Measurements from ENCODE around the gene GABRQ.
A peak's percentile ranks its signal among the peaks of the same experiment; 100 is the strongest.

Gene GABRQ

GRCh38 chrX:152637649-152638442 lies at the start of gene GABRQ:
GABRQ (plus strand) TSS chrX:152637895; CDS start chrX:152638203, 308 bp downstream.
- H3K27ac Mint-ChIP-seq: no peak within 1 kb of the TSS
- no peaks in the 10 kb centered on the region for H3K36me3 Mint-ChIP-seq (ENCODE audit: low read depth)
- H3K4me3 Mint-ChIP-seq: no peak within 1 kb of the TSS
- peaks cover 65% of the 10 kb centered on the region for H3K27me3 Mint-ChIP-seq
- H3K4me1 Mint-ChIP-seq (ENCODE audit: low read depth): no peaks in the 10 kb centered on the region
- no peaks in the 10 kb centered on the region for H3K9me3 Mint-ChIP-seq
- DNase-seq: no peak

- no peaks in the 10 kb centered on the region for H3K9me3 Mint-ChIP-seq
- H3K27ac Mint-ChIP-seq: no peak overlapping the region
- H3K27me3 Mint-ChIP-seq: peaks cover 14% of the 10 kb centered on the region
- H3K4me3 Mint-ChIP-seq: no peak overlapping the region
- no peak for DNase-seq
- H3K4me1 Mint-ChIP-seq (ENCODE audit: low read depth): no peaks in the 10 kb centered on the region
- H3K36me3 Mint-ChIP-seq (ENCODE audit: low read depth): no peaks in the 10 kb centered on the region
Observed at GRCh38 chrX:152588206-152588605, 49.5 kb upstream of the GABRQ start.

GRCh38 chrX:152600853-152601633 lies 36.7 kb upstream of the GABRQ start:
- Mint-ChIP-seq H3K4me1 (ENCODE audit: low read depth) (no peaks in the 10 kb centered on the region), H3K4me3 (no peak overlapping the region), H3K9me3 (no peaks in the 10 kb centered on the region), H3K27me3 (peaks cover 65% of the 10 kb centered on the region), H3K27ac (no peak overlapping the region), H3K36me3 (ENCODE audit: low read depth) (no peaks in the 10 kb centered on the region)
- no peak for DNase-seq

GRCh38 chrX:152601848-152602616 lies 35.7 kb upstream of the GABRQ start:
- no peak for DNase-seq
- H3K27ac Mint-ChIP-seq: no peak overlapping the region
- H3K9me3 Mint-ChIP-seq: no peaks in the 10 kb centered on the region
- no peak overlapping the region for H3K4me3 Mint-ChIP-seq
- peaks cover 60% of the 10 kb centered on the region for H3K27me3 Mint-ChIP-seq
- no peaks in the 10 kb centered on the region for H3K36me3 Mint-ChIP-seq (ENCODE audit: low read depth)
- no peaks in the 10 kb centered on the region for H3K4me1 Mint-ChIP-seq (ENCODE audit: low read depth)

GRCh38 chrX:152614791-152615190 lies 22.9 kb upstream of the GABRQ start:
- Mint-ChIP-seq H3K27ac (no peak overlapping the region), H3K4me1 (ENCODE audit: low read depth) (no peaks in the 10 kb centered on the region), H3K9me3 (no peaks in the 10 kb centered on the region), H3K4me3 (no peak overlapping the region), H3K36me3 (ENCODE audit: low read depth) (no peaks in the 10 kb centered on the region), H3K27me3 (peaks cover 68% of the 10 kb centered on the region)
- no peak for DNase-seq

GRCh38 chrX:152619897-152620296 lies 17.8 kb upstream of the GABRQ start:
- H3K36me3 Mint-ChIP-seq (ENCODE audit: low read depth): no peaks in the 10 kb centered on the region
- H3K27ac Mint-ChIP-seq: no peak overlapping the region
- H3K4me1 Mint-ChIP-seq (ENCODE audit: low read depth): no peaks in the 10 kb centered on the region
- H3K27me3 Mint-ChIP-seq: peaks cover 62% of the 10 kb centered on the region
- no peak overlapping the region for H3K4me3 Mint-ChIP-seq
- no peak for DNase-seq
- no peaks in the 10 kb centered on the region for H3K9me3 Mint-ChIP-seq

GRCh38 chrX:152632445-152633097 lies 5.1 kb upstream of the GABRQ start:
- Mint-ChIP-seq H3K4me3 (no peak overlapping the region), H3K4me1 (ENCODE audit: low read depth) (no peaks in the 10 kb centered on the region), H3K27me3 (peaks cover 57% of the 10 kb centered on the region), H3K9me3 (no peaks in the 10 kb centered on the region), H3K36me3 (ENCODE audit: low read depth) (no peaks in the 10 kb centered on the region), H3K27ac (no peak overlapping the region)
- DNase-seq: peak; percentile 59

- Mint-ChIP-seq H3K27me3 (peaks cover 71% of the 10 kb centered on the region), H3K4me1 (ENCODE audit: low read depth) (no peaks in the 10 kb centered on the region), H3K4me3 (no peak overlapping the region), H3K36me3 (ENCODE audit: low read depth) (no peaks in the 10 kb centered on the region), H3K27ac (no peak overlapping the region), H3K9me3 (no peaks in the 10 kb centered on the region)
- no peak for DNase-seq
Observed at GRCh38 chrX:152635941-152636340, 1.8 kb upstream of the GABRQ start.

- DNase-seq: no peak
- H3K9me3 Mint-ChIP-seq: no peaks in the 10 kb centered on the region
- no peak overlapping the region for H3K27ac Mint-ChIP-seq
- no peaks in the 10 kb centered on the region for H3K36me3 Mint-ChIP-seq (ENCODE audit: low read depth)
- peaks cover 60% of the 10 kb centered on the region for H3K27me3 Mint-ChIP-seq
- no peak overlapping the region for H3K4me3 Mint-ChIP-seq
- no peaks in the 10 kb centered on the region for H3K4me1 Mint-ChIP-seq (ENCODE audit: low read depth)
Observed at GRCh38 chrX:152638443-152638904, 779 bp downstream of the GABRQ start.

GRCh38 chrX:152639426-152639825 lies 1.7 kb downstream of the GABRQ start:
- DNase-seq: no peak
- Mint-ChIP-seq H3K4me3 (no peak overlapping the region), H3K36me3 (ENCODE audit: low read depth) (no peaks in the 10 kb centered on the region), H3K9me3 (no peaks in the 10 kb centered on the region), H3K4me1 (ENCODE audit: low read depth) (no peaks in the 10 kb centered on the region), H3K27me3 (peaks cover 51% of the 10 kb centered on the region), H3K27ac (no peak overlapping the region)

GRCh38 chrX:152640034-152640818 lies 2.5 kb downstream of the GABRQ start:
- Mint-ChIP-seq H3K9me3 (no peaks in the 10 kb centered on the region), H3K27me3 (peaks cover 51% of the 10 kb centered on the region), H3K27ac (no peak overlapping the region), H3K4me1 (ENCODE audit: low read depth) (no peaks in the 10 kb centered on the region), H3K4me3 (no peak overlapping the region), H3K36me3 (ENCODE audit: low read depth) (no peaks in the 10 kb centered on the region)
- DNase-seq: no peak

- no peak overlapping the region for H3K4me3 Mint-ChIP-seq
- H3K27ac Mint-ChIP-seq: no peak overlapping the region
- H3K9me3 Mint-ChIP-seq: no peaks in the 10 kb centered on the region
- H3K4me1 Mint-ChIP-seq (ENCODE audit: low read depth): no peaks in the 10 kb centered on the region
- H3K27me3 Mint-ChIP-seq: peaks cover 40% of the 10 kb centered on the region
- no peak for DNase-seq
- H3K36me3 Mint-ChIP-seq (ENCODE audit: low read depth): no peaks in the 10 kb centered on the region
Observed at GRCh38 chrX:152641256-152641875, 3.7 kb downstream of the GABRQ start.

- Mint-ChIP-seq H3K9me3 (no peaks in the 10 kb centered on the region), H3K36me3 (ENCODE audit: low read depth) (no peaks in the 10 kb centered on the region), H3K27me3 (peaks cover 37% of the 10 kb centered on the region), H3K4me3 (no peak overlapping the region), H3K27ac (no peak overlapping the region), H3K4me1 (ENCODE audit: low read depth) (no peaks in the 10 kb centered on the region)
- DNase-seq: no peak
Observed at GRCh38 chrX:152641996-152642395, 4.3 kb downstream of the GABRQ start.
